ENCODE results near the gene SLC34A1. TPM values are rescaled to one million over a fixed set of nuclear protein-coding genes. Genes with fewer than 3 reads are reported as not detected.
A peak's percentile ranks its signal among the peaks of the same experiment; 100 is the strongest.

SLC34A1 gene, protein sequence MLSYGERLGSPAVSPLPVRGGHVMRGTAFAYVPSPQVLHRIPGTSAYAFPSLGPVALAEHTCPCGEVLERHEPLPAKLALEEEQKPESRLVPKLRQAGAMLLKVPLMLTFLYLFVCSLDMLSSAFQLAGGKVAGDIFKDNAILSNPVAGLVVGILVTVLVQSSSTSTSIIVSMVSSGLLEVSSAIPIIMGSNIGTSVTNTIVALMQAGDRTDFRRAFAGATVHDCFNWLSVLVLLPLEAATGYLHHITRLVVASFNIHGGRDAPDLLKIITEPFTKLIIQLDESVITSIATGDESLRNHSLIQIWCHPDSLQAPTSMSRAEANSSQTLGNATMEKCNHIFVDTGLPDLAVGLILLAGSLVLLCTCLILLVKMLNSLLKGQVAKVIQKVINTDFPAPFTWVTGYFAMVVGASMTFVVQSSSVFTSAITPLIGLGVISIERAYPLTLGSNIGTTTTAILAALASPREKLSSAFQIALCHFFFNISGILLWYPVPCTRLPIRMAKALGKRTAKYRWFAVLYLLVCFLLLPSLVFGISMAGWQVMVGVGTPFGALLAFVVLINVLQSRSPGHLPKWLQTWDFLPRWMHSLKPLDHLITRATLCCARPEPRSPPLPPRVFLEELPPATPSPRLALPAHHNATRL
- polyA plus RNA-seq (2013, experiment 1 of 2): not detected
- polyA plus RNA-seq (2013, experiment 2 of 2): not detected

DNA sequence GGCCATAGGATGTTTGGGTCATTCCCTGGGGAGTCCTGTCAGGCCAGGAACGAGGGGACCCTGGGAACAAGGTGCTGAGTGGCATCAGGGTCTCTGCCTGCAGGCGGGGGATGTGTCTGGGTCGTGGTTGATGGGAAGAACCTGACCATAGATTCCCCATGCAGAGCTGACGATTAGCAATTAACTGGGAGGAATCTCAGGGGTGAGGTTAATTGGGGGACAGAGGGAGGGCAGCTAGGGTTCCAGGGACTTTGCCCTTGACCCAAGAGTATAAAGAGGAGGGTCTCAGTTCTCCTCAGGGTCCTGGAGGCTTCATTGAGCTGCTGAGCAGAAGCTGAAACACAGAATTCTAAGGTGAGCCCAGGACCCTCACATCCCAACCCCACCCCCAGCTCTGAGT lies at the start of gene SLC34A1:
SLC34A1 (plus strand) TSS at position 301 of the 400 bp plus-strand sequence. CDS start 1,308 bp downstream, outside the sequence.
- no peak within 1 kb of the TSS for H3K56ac ChIP-seq (ENCODE audit: low read length)
- no CpG with 5 or more reads among the region's 4 CpGs for whole genome bisulfite sequencing (ENCODE audit: extremely low coverage, insufficient coverage, low lambda C conversion rate)
- H3K4me1 ChIP-seq (ENCODE audit: control insufficient read depth, low read depth, low read length): no peaks in the 10 kb centered on the region
- no peak within 1 kb of the TSS for H2BK15ac ChIP-seq (replicated peaks; ENCODE audit: low read depth)
- H3K36me3 ChIP-seq (ENCODE audit: control insufficient read depth, insufficient read depth, low read length): no peaks in the 10 kb centered on the region
- no peak within 1 kb of the TSS for H3K9ac ChIP-seq (ENCODE audit: low read length)
- H3K79me1 ChIP-seq (ENCODE audit: low read length): no peaks in the 10 kb centered on the region
- H3K27ac ChIP-seq (ENCODE audit: low read depth, low read length): no peak within 1 kb of the TSS
- no peak for DNase-seq
- no peak within 1 kb of the TSS for H3K4me2 ChIP-seq (ENCODE audit: low read length)
- no peaks in the 10 kb centered on the region for H3K27me3 ChIP-seq (ENCODE audit: insufficient read depth, low read length, poor library complexity)
- H4K8ac ChIP-seq (ENCODE audit: low read depth, low read length): no peak within 1 kb of the TSS
- no peak within 1 kb of the TSS for H3K4me3 ChIP-seq (ENCODE audit: low read length)
- H3K18ac ChIP-seq (ENCODE audit: low read length): no peak within 1 kb of the TSS
- no peak within 1 kb of the TSS for H2BK120ac ChIP-seq (ENCODE audit: low read depth, low read length)
- no peak within 1 kb of the TSS for H2AK5ac ChIP-seq (ENCODE audit: low read length)
- H3K23ac ChIP-seq (ENCODE audit: low read length): no peak within 1 kb of the TSS
- no peak within 1 kb of the TSS for H2BK5ac ChIP-seq (ENCODE audit: low read length)
- no peak within 1 kb of the TSS for H4K5ac ChIP-seq (ENCODE audit: low read length)
- H3K79me2 ChIP-seq (ENCODE audit: control insufficient read depth, insufficient read depth, low read length): no peaks in the 10 kb centered on the region
- H3K4ac ChIP-seq (ENCODE audit: low read depth, low read length): no peak within 1 kb of the TSS

DNA sequence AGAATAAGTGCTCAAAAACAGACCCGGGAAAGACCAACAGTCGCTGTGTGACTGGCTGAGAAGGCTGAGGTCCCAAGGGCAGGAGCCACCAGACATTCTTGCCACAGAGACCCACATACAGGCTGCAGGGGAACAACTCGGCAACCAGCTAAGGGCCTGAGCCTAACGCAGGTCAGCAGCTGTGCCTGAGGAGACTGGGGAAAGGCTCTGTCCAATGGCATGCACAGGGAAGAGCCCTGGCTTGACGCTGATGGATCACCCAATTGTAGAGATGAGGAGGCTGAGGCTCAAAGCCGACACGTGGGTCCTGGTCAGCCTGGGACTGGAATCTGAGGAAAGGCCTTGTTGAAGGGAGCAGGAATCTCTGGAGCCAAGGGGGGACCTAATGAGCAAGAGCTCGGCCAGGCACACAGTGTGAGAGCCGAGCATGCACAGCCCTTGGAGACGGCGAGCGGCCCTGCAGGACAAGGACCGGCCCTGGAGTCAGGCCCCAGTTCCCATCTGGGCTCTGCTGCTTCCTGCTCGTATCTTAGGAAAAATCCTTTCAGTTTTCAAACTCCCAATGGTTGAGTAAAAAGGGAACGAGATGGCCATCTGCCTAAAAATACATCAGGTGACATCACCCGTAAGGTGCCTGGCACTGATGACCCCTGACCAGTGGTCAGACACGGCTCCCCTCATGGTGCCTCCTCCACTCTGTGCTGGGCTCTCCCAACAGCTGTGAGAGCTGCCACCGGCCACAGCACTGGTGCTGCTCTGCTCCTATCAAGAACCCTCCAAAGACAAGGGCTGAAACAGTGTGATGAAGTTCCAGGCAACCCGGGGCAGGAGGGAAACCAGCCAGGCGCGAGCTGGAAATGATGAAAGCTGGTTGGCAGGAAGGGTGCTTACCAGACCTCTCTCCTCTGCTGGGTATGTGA lies 49.2 kb upstream of the SLC34A1 start:
- H3K27ac ChIP-seq (ENCODE audit: low read depth, low read length): no peak overlapping the region
- H4K5ac ChIP-seq (ENCODE audit: low read length): no peak overlapping the region
- no peak overlapping the region for H2BK120ac ChIP-seq (ENCODE audit: low read depth, low read length)
- no peak overlapping the region for H3K56ac ChIP-seq (ENCODE audit: low read length)
- no peak overlapping the region for H3K18ac ChIP-seq (ENCODE audit: low read length)
- H2BK5ac ChIP-seq (ENCODE audit: low read length): no peak overlapping the region
- no peak overlapping the region for H2AK5ac ChIP-seq (ENCODE audit: low read length)
- H3K79me2 ChIP-seq (ENCODE audit: control insufficient read depth, insufficient read depth, low read length): no peaks in the 10 kb centered on the region
- H3K36me3 ChIP-seq (ENCODE audit: control insufficient read depth, insufficient read depth, low read length): peaks cover 5% of the 10 kb centered on the region
- H3K23ac ChIP-seq (ENCODE audit: low read length): no peak overlapping the region
- no peak overlapping the region for H3K4ac ChIP-seq (ENCODE audit: low read depth, low read length)
- no peak overlapping the region for H4K8ac ChIP-seq (ENCODE audit: low read depth, low read length)
- H3K9ac ChIP-seq (ENCODE audit: low read length): no peak overlapping the region
- no peak for DNase-seq
- H3K4me2 ChIP-seq (ENCODE audit: low read length): no peak overlapping the region
- H3K27me3 ChIP-seq (ENCODE audit: insufficient read depth, low read length, poor library complexity): no peaks in the 10 kb centered on the region
- H3K79me1 ChIP-seq (ENCODE audit: low read length): peaks cover 5% of the 10 kb centered on the region
- H2BK15ac ChIP-seq (replicated peaks; ENCODE audit: low read depth): no peak overlapping the region
- no peaks in the 10 kb centered on the region for H3K4me1 ChIP-seq (ENCODE audit: control insufficient read depth, low read depth, low read length)
- WGBS (ENCODE audit: extremely low coverage, insufficient coverage, low lambda C conversion rate): no CpG with 5 or more reads among the region's 21 CpGs
- H3K4me3 ChIP-seq (ENCODE audit: low read length): no peak overlapping the region

DNA sequence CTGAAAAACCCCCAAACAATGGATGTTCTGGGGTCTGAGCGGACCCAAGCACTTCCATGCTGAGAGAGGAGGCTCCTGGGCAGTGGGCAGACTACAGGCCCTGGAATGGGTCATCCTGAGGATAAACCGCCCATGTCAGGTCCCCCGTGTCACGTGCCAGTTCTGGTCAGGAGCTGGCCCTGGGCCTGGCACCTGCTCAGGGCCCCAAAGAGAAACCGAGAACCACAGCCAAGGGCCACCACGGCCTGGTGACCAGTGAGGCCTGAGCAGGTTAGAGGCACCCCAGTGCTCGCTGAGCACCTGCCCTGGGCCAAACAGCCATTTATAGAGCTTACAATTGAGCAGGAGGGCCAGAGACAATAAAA lies 48.6 kb upstream of the SLC34A1 start:
- peaks cover 5% of the 10 kb centered on the region for H3K36me3 ChIP-seq (ENCODE audit: control insufficient read depth, insufficient read depth, low read length)
- no peak overlapping the region for H3K27ac ChIP-seq (ENCODE audit: low read depth, low read length)
- DNase-seq: no peak
- H2BK15ac ChIP-seq (replicated peaks; ENCODE audit: low read depth): no peak overlapping the region
- WGBS (ENCODE audit: extremely low coverage, insufficient coverage, low lambda C conversion rate): no CpG with 5 or more reads among the region's 7 CpGs
- H3K56ac ChIP-seq (ENCODE audit: low read length): no peak overlapping the region
- H3K9ac ChIP-seq (ENCODE audit: low read length): no peak overlapping the region
- no peaks in the 10 kb centered on the region for H3K79me2 ChIP-seq (ENCODE audit: control insufficient read depth, insufficient read depth, low read length)
- H3K79me1 ChIP-seq (ENCODE audit: low read length): peaks cover 5% of the 10 kb centered on the region
- no peak overlapping the region for H2BK5ac ChIP-seq (ENCODE audit: low read length)
- H3K4me3 ChIP-seq (ENCODE audit: low read length): no peak overlapping the region
- no peak overlapping the region for H3K4ac ChIP-seq (ENCODE audit: low read depth, low read length)
- no peak overlapping the region for H3K4me2 ChIP-seq (ENCODE audit: low read length)
- no peaks in the 10 kb centered on the region for H3K4me1 ChIP-seq (ENCODE audit: control insufficient read depth, low read depth, low read length)
- H3K18ac ChIP-seq (ENCODE audit: low read length): no peak overlapping the region
- H4K5ac ChIP-seq (ENCODE audit: low read length): no peak overlapping the region
- no peak overlapping the region for H2AK5ac ChIP-seq (ENCODE audit: low read length)
- H3K23ac ChIP-seq (ENCODE audit: low read length): no peak overlapping the region
- no peaks in the 10 kb centered on the region for H3K27me3 ChIP-seq (ENCODE audit: insufficient read depth, low read length, poor library complexity)
- H4K8ac ChIP-seq (ENCODE audit: low read depth, low read length): no peak overlapping the region
- H2BK120ac ChIP-seq (ENCODE audit: low read depth, low read length): no peak overlapping the region

DNA sequence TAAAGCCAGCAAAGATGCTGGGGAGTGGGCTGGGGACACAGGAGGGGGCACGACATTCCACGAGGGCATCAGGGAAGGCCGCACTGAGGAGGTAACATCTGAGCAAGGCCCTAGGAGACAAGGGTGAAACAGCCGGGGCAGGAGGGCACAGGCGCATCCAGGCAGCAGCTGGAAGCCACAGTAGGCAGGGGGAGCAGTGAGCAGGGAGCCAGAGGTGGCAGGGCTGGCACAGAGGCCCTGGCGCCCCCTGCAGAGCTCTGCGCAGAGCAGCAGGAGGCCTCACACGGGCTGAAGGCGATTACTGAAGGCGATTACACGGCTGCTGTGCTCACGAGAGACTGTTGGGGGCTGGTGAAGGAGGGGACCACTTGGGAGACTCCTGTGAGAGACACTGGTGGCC lies 48.1 kb upstream of the SLC34A1 start:
- WGBS (ENCODE audit: extremely low coverage, insufficient coverage, low lambda C conversion rate): no CpG with 5 or more reads among the region's 12 CpGs
- Histone ChIP-seq H3K4me1 (ENCODE audit: control insufficient read depth, low read depth, low read length) (no peaks in the 10 kb centered on the region), H3K4me3 (ENCODE audit: low read length) (no peak overlapping the region), H3K27me3 (ENCODE audit: insufficient read depth, low read length, poor library complexity) (no peaks in the 10 kb centered on the region), H3K18ac (ENCODE audit: low read length) (no peak overlapping the region), H3K4ac (ENCODE audit: low read depth, low read length) (no peak overlapping the region), H3K36me3 (ENCODE audit: control insufficient read depth, insufficient read depth, low read length) (peaks cover 5% of the 10 kb centered on the region), H4K5ac (ENCODE audit: low read length) (no peak overlapping the region), H3K23ac (ENCODE audit: low read length) (no peak overlapping the region), H3K9ac (ENCODE audit: low read length) (no peak overlapping the region), H3K27ac (ENCODE audit: low read depth, low read length) (no peak overlapping the region), H3K79me2 (ENCODE audit: control insufficient read depth, insufficient read depth, low read length) (no peaks in the 10 kb centered on the region), H2BK120ac (ENCODE audit: low read depth, low read length) (no peak overlapping the region), H3K79me1 (ENCODE audit: low read length) (peaks cover 5% of the 10 kb centered on the region), H2BK5ac (ENCODE audit: low read length) (no peak overlapping the region), H3K4me2 (ENCODE audit: low read length) (no peak overlapping the region), H2AK5ac (ENCODE audit: low read length) (no peak overlapping the region), H3K56ac (ENCODE audit: low read length) (no peak overlapping the region), H2BK15ac (replicated peaks; ENCODE audit: low read depth) (no peak overlapping the region), H4K8ac (ENCODE audit: low read depth, low read length) (no peak overlapping the region)
- DNase-seq: peak; percentile 37

DNA sequence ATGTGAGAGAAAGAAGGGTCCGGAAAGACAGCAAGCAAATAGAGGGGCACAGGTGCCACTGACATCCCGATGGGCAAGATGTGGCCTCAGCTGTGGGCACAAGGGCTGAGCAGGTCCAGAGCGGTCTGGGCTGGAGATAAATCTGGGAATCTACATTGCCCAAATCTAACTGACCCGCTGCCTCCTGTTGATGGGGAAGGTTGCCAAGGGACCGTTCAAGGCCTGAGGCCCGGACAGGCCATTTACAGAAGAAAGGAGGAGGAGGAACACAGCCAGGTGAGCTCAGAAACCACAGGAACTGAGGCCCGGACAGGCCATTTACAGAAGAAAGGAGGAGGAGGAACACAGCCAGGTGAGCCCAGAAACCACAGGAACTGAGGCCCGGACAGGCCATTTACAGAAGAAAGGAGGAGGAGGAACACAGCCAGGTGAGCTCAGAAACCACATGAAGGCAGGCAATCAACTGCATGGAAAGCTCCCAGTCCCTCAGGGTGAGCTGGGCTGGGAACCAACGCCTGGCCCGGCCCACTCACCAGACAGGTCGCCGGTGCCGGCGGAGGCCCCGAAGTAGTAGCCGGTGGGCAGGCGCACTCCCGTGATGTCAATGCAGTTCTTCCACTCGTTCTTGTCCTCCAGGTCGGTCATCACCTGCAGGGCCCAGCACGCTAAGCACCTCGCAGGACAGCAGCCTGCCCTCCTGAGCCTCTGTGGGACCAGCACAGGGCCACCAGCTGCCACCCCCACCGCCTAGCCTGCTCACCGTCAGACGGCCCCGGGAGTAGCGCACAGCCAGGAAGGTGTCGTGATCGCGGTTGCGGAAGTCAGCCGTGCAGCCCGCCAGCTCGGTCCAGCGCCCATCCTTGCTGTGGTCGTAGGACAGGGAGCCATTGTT lies 47.4 kb upstream of the SLC34A1 start:
- H3K56ac ChIP-seq (ENCODE audit: low read length): no peak overlapping the region
- no peak overlapping the region for H4K8ac ChIP-seq (ENCODE audit: low read depth, low read length)
- no peak overlapping the region for H2BK120ac ChIP-seq (ENCODE audit: low read depth, low read length)
- no peak overlapping the region for H3K4ac ChIP-seq (ENCODE audit: low read depth, low read length)
- no peak overlapping the region for H3K9ac ChIP-seq (ENCODE audit: low read length)
- no peaks in the 10 kb centered on the region for H3K27me3 ChIP-seq (ENCODE audit: insufficient read depth, low read length, poor library complexity)
- H2BK5ac ChIP-seq (ENCODE audit: low read length): no peak overlapping the region
- no peaks in the 10 kb centered on the region for H3K79me2 ChIP-seq (ENCODE audit: control insufficient read depth, insufficient read depth, low read length)
- H3K4me2 ChIP-seq (ENCODE audit: low read length): no peak overlapping the region
- H4K5ac ChIP-seq (ENCODE audit: low read length): no peak overlapping the region
- no peak overlapping the region for H3K18ac ChIP-seq (ENCODE audit: low read length)
- H3K4me1 ChIP-seq (ENCODE audit: control insufficient read depth, low read depth, low read length): no peaks in the 10 kb centered on the region
- DNase-seq: no peak
- H2BK15ac ChIP-seq (replicated peaks; ENCODE audit: low read depth): no peak overlapping the region
- peaks cover 3% of the 10 kb centered on the region for H3K36me3 ChIP-seq (ENCODE audit: control insufficient read depth, insufficient read depth, low read length)
- H3K23ac ChIP-seq (ENCODE audit: low read length): no peak overlapping the region
- H3K27ac ChIP-seq (ENCODE audit: low read depth, low read length): no peak overlapping the region
- peaks cover 5% of the 10 kb centered on the region for H3K79me1 ChIP-seq (ENCODE audit: low read length)
- no peak overlapping the region for H3K4me3 ChIP-seq (ENCODE audit: low read length)
- no peak overlapping the region for H2AK5ac ChIP-seq (ENCODE audit: low read length)
- WGBS (ENCODE audit: extremely low coverage, insufficient coverage, low lambda C conversion rate): no CpG with 5 or more reads among the region's 36 CpGs

Data from mesendoderm (in vitro differentiated cells).